Dermis blood vessel endothelial cell (primary cell): Measurements from ENCODE around the gene NR4A3. TPM values are rescaled to one million over a fixed set of nuclear protein-coding genes. Genes with fewer than 3 reads are reported as not detected.

Source experiments
- DNase-seq: peaks from one replicate; pipeline ENCODE4 v3.0.0; 2010
- total RNA-seq: library from RNA; depleted of rRNA; stranded (reverse); fragments of >200 nt; gene quantifications from 2 replicates; pipeline ENCODE4 v1.2.3, GENCODE V29; 2014

NR4A3 gene
- total RNA-seq, 1 donor from 2014 or later: not detected

GRCh38 chr9:99881769-99882168, 60.1 kb downstream of the NR4A3 start:
- no peak for DNase-seq

DNA sequence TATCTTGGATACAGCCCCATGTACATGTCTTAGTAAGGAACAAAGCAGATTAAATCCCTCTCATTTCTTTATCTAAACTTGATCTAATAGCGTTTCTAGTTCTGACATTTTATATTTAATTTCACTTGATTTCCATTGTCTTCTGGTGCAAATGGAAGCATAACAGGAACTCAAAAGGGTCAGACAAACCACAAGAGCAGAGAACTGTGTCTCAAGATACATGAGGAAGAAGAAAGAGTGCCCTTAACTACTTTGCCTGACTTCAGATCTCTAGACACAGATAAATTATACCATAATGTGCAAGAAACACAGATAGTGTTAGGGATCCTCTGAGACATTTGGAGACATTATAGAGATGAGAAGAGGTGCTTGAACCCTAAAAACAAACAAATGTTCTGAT, 64.1 kb downstream of the NR4A3 start:
- DNase-seq: no peak

DNA sequence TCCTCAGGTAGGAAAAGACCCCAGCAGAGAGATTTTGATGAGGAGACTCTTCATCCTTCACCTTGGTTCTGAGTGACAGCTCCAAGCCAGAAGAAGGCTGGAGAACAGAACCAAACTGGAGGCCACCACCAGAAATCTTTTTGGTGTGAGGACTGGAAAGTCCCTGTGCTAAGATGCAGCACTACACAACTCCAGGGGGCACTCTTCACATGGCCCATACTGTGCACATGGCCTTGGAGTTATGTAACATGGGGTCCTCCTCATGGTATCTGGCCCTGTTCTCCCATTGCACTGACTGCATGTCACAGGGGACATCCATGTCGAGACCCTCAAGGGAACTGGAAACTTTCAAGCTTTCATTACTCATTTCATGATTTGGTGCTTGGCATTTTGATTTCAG, 67.4 kb downstream of the NR4A3 start:
- DNase-seq: no peak

DNA sequence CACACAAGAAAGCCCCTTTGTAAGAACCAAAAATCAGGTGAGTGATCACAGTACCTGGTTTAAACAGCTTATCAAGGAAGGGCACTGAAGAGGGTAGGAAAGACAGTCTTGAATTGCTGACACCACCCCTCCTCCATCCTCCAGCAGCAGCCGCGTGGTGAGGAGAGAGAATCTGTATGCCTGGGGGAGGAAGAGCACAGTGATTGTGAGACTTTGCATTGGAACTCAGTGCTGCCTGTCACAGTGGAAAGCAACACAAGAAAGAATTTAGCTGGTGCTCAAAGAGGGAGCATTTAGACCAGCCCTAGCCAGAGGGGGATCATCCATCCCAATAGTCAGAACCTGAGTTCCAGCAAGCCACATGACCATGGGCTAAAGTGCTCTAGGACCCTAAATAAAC, 73.1 kb downstream of the NR4A3 start:
- DNase-seq: no peak

GRCh38 chr9:99895510-99895909, 73.8 kb downstream of the NR4A3 start:
- DNase-seq: no peak

- DNase-seq: no peak
These were observed 74.4 kb downstream of the NR4A3 start for GRCh38 chr9:99896119-99896518.

- no peak for DNase-seq
These were observed 81.7 kb downstream of the NR4A3 start for GRCh38 chr9:99903393-99903792.

DNA sequence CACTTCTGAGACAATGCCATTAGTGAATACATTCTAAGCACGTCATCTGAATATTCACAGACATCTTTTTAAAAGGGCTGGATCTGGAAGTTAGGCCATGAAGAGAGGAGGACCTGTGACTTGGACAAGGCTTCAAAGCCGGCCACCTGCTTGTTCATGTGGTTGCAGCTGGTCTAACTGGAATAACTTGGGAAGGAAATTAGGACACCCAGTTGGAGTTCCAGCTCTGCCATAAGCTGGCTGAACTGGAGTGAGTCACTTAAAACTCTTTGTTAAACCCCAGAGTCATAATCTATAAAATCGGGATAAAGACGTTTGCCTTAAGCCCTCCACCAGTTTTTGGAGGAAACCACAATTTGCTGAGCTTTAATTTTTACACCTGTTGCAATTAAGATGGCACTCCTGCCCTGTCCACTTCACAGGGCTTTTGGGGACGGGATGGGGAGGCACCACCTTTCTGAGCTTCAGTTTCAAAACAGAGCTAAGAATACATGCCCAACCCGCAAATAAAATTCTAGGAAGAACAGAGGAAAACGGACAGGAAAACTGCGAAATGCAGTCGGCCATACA, 84.2 kb downstream of the NR4A3 start:
- peak; percentile 41 for DNase-seq

GRCh38 chr9:99906403-99907207, 84.9 kb downstream of the NR4A3 start, which contains the start of gene STX17:
Gene STX17, plus strand, starts transcription at chr9:99906654. Its CDS starts 8,586 bp downstream, at chr9:99915240.
- DNase-seq: peak; percentile 76

DNA sequence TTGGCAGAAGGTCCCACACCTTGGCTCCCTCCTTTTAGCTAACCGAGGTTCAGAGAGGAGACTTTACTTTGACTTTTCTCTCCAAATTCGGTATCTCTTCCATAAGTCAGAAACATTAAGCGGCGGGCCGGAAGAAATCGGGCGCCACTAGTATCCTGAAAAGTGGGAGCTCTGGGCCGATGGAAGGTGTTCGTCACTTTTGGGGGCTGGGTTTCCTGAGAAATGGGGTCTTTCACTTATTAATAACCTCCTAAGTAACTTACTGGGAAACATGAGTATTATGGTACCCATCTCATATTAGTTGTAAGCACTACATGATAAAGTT, 85.5 kb downstream of the NR4A3 start:
- no peak for DNase-seq

DNA sequence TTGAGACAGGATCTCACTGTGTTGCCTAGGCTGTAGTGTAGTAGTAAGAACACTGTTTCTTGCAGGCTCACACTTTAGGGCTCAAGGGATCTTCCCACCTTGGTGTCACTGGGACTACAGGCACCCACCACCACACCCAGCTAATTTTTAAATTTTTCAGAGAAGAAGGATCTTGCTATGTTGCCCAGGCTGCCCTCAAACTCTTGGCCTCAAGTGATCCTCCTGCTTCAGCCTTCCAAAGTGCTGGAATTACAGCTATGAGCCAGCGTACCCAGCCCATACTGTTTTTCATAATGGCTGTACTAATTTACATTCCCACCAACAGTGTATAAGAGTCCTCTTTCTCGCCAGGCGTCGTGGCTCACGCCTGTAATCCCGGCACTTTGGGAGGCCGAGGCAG, 89.9 kb downstream of the NR4A3 start:
- DNase-seq: no peak

Other genes starting within 250 kb of the NR4A3 start
- 21.6 and 23.1 TPM in 2 replicates for gene STX17, start 84.8 kb downstream of the NR4A3 start, total RNA-seq